HG03066 (cell line): ENCODE data around the gene ZNF808.
"Not testable (repeated sequence)": the region's sequence is repeated elsewhere in the genome, so short reads cannot be mapped to it uniquely, and the experiment has no call there.

Experiments
- ATAC-seq: cut with Tn5 transposase; IDR thresholded peaks from one replicate; pipeline ENCODE4 v1.9.1; 2021; ENCODE audit warnings: low read depth; ENCODE audit not compliant: unreplicated experiment

The ZNF808 gene

GRCh38 chr19:52535771-52536447, 8.4 kb downstream of the ZNF808 start:
- ATAC-seq, result peak; percentile 88

GRCh38 chr19:52536448-52536800, 9.0 kb downstream of the ZNF808 start:
- peak; percentile 23 for ATAC-seq

DNA sequence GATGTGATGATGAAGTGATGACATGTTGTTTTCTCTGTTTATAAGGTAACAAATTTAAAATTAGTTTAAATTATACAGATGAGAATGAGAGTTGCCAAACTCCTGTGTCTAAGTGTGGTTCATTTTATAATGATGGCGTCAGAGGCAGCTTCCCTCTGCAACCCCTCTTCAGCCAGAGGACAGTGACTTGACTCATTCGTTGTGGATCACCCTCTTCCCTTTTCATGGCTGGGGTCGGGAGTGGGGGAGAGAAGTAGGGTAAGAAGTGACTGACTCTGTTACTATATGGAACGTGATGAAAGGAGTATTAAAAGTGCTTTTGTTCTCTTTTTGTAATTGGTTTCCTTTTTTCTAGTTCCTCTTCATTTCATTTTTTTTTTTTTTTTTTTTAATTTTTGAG, 11.3 kb downstream of the ZNF808 start:
- ATAC-seq, result not testable (repeated sequence)

DNA sequence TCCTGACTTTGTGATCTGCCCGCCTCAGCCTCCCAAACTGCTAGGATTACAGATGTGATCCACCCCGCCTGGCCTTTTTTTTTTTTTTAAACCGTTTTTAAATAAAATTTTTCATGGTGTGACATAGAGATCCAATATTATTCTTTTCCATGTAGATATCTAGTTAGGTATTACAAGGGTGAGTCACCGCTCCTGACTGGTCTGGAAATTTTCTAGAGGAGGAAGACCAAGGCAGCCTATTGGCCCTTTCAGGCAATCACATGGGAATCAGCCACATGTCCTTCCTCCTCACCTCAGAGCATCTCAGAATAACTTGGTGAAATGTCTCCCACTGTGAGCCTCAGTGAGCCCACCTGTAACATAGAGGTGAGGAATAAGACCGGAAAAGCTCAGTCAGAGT, 13.7 kb downstream of the ZNF808 start:
- not testable (repeated sequence) for ATAC-seq

- ATAC-seq, result no peak
These were observed 14.1 kb downstream of the ZNF808 start for GRCh38 chr19:52541608-52542007.

- not testable (repeated sequence) for ATAC-seq
These were observed 15.1 kb downstream of the ZNF808 start for GRCh38 chr19:52542541-52542940.

GRCh38 chr19:52542984-52543664, 15.7 kb downstream of the ZNF808 start:
- ATAC-seq, result no peak

DNA sequence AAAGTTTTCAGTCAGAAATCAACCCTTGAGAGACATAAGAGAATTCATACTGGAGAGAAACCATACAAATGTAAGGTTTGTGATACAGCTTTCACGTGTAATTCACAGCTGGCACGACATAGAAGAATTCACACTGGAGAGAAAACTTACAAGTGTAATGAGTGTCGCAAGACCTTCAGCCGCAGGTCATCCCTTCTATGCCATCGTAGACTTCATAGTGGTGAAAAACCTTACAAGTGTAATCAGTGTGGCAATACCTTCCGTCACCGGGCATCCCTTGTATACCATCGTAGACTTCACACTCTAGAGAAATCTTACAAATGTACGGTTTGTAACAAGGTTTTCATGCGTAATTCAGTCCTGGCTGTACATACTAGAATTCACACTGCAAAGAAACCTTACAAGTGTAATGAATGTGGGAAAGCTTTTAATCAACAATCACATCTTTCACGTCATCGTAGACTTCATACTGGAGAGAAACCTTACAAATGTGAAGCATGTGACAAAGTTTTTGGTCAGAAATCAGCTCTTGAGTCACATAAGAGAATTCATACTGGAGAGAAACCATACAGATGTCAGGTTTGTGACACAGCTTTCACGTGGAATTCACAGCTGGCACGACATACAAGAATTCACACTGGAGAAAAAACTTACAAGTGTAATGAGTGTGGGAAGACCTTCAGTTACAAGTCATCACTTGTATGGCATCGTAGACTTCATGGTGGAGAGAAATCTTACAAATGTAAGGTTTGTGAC, 26.9 kb downstream of the ZNF808 start:
- no peak for ATAC-seq

- no peak for ATAC-seq
These were observed 29.9 kb downstream of the ZNF808 start for GRCh38 chr19:52557231-52557995.

- not testable (repeated sequence) for ATAC-seq
These were observed 31.4 kb downstream of the ZNF808 start for GRCh38 chr19:52558732-52559445.

- ATAC-seq, result not testable (repeated sequence)
These were observed 34.1 kb downstream of the ZNF808 start for GRCh38 chr19:52561611-52562010.

DNA sequence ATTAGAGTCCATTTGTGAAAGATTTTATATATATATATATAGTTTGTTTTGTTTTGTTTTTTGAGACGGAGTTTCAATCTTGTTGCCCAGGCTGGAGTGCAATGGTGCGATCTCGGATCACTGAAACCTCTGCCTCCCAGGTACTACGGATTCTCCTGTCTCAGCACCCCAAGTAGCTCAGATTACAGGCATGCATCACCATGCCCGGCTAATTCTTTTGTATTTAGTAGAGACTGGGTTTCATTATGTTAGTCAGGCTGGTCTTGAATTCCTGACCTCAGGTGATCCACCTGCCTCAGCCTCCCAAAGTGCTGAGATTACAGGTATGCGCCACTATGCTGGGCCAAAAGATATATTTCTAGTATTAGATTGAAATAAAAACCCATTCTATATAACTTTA, 38.7 kb downstream of the ZNF808 start:
- no peak for ATAC-seq

GRCh38 chr19:52566588-52566987, 39.1 kb downstream of the ZNF808 start:
- no peak for ATAC-seq

- no peak for ATAC-seq
These were observed 40.5 kb downstream of the ZNF808 start for GRCh38 chr19:52567921-52568320.

DNA sequence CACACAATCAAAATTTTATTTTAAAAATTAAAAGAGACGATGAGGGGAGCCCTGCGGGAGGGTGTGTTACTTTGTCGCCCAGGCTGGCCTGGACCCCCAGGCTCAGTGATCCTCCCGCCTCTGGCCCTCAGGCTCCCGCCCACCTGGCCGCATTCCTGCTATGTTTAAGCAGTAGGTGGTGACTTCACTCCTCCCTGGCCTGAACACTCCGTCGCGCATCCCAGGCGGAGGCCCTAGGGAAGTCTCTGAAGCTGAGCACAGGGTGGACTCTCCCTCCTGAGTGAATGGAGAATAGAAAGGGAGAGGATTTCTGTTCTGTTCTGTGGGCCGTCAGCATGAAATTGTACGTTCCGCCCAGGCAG, 42.2 kb downstream of the ZNF808 start:
- ATAC-seq, result not testable (repeated sequence)

- peak; percentile 88 for ATAC-seq
These were observed 42.8 kb downstream of the ZNF808 start, which contains the start of gene ZNF701 for GRCh38 chr19:52570000-52570861. ZNF701 (plus strand) TSS chr19:52570287; CDS start chr19:52574148, 3,861 bp downstream.

GRCh38 chr19:52584736-52585440, 57.4 kb downstream of the ZNF808 start:
- no peak for ATAC-seq

- no peak for ATAC-seq
These were observed 58.1 kb downstream of the ZNF808 start for GRCh38 chr19:52585604-52586003.

- ATAC-seq, result no peak
These were observed 63.3 kb downstream of the ZNF808 start for GRCh38 chr19:52590728-52591127.
